Spleen (tissue), 7 donors: ENCODE results near the gene ANKRD2.

Experiments
- POLR2AphosphoS5 ChIP-seq, 3 donors: sonication (generic); formaldehyde crosslinking; IDR thresholded peaks; one replicate each; pipeline ENCODE4 v1.5.1; 2017; ENCODE audit warnings: antibody characterized with exemption in 3 of 3
- TF ChIP-seq, protein P1 (sequence below), 11 experiments: fragments of 200-600 bp in 7 of 11; fragments of 450-650 bp in 4 of 11; sonication (generic) in 4 of 11; IDR thresholded peaks in 8 of 11; conservative IDR thresholded peaks in 3 of 11; 1 replicate in 7 of 11; 2 replicates in 4 of 11; pipeline versions ENCODE4 v1.4.0 to v1.8.0; 2016 to 2021; ENCODE audit warnings: antibody characterized with exemption in 11 of 11, inconsistent platforms in 4 of 11, mild to moderate bottlenecking in 1 of 11
- donor health status: DM: no; HTN: no; CAD: no; lungs with moderate emphysema.
- donor health status: DM: no; HTN: no; CAD: no.
- donor health status: DM: no; HTN: no; CAD: no.

DNA sequence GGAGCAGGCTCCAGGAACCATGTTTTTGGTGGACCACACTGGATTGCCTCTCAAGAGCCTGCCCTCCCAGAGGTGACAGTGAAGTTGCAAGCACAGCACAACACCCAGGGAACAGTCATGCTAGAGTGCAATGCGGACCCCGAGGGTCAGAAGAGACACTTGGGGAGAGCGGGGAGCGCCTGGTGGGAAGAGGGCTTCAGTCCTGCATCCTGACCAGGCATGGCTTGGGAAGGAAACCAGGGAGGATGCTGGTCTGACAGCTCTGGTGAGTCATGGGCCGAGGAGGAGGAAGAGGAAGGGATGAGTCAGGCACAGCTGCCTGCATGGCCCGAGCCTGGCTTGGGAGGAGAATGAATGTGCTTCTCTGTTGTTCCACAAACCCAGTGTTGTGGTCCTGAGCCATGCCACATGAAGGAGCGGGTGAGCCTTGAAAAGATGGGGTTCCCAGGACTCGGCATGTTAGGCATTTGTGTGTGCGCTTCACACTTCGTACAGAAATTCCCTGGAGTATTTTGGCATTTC is 29.5 kb upstream of the ANKRD2 start:
- TF ChIP-seq POLR2AphosphoS5 (IDR thresholded peaks at IDR 0.05), result peak; percentile 41 to 84 (median 74)
- TF ChIP-seq, protein P1, sequence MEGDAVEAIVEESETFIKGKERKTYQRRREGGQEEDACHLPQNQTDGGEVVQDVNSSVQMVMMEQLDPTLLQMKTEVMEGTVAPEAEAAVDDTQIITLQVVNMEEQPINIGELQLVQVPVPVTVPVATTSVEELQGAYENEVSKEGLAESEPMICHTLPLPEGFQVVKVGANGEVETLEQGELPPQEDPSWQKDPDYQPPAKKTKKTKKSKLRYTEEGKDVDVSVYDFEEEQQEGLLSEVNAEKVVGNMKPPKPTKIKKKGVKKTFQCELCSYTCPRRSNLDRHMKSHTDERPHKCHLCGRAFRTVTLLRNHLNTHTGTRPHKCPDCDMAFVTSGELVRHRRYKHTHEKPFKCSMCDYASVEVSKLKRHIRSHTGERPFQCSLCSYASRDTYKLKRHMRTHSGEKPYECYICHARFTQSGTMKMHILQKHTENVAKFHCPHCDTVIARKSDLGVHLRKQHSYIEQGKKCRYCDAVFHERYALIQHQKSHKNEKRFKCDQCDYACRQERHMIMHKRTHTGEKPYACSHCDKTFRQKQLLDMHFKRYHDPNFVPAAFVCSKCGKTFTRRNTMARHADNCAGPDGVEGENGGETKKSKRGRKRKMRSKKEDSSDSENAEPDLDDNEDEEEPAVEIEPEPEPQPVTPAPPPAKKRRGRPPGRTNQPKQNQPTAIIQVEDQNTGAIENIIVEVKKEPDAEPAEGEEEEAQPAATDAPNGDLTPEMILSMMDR (IDR thresholded peaks at IDR 0.05 in 8 of 11, conservative IDR thresholded peaks at IDR 0.05 in 3 of 11), result no peak
